HG02970 (cell line): ENCODE results near the gene LIN52.

Experiments
- ATAC-seq: cut with Tn5 transposase; IDR thresholded peaks from one replicate; pipeline ENCODE4 v1.9.1; 2021; ENCODE audit warnings: mild to moderate bottlenecking, moderate library complexity, moderate number of reproducible peaks; ENCODE audit not compliant: unreplicated experiment, low FRiP score

The LIN52 gene

GRCh38 chr14:74084277-74085046 lies at the start of gene LIN52, which contains the start of gene ALDH6A1:
Gene LIN52, plus strand, starts transcription at chr14:74084956. Its CDS starts 19 bp downstream, at chr14:74084975.
Gene ALDH6A1, minus strand, starts transcription at chr14:74084453. Its CDS starts 59 bp downstream, at chr14:74084394.
- peak; percentile 89 for ATAC-seq

- ATAC-seq: no peak
These were observed 49.2 kb upstream of the LIN52 start for GRCh38 chr14:74035556-74035955.

- no peak for ATAC-seq
These were observed 46.5 kb upstream of the LIN52 start for GRCh38 chr14:74038020-74038859.

GRCh38 chr14:74042296-74042695 lies 42.5 kb upstream of the LIN52 start:
- ATAC-seq: no peak

- no peak for ATAC-seq
These were observed 39.2 kb upstream of the LIN52 start for GRCh38 chr14:74045522-74045921.

GRCh38 chr14:74048281-74048680 lies 36.5 kb upstream of the LIN52 start:
- no peak for ATAC-seq

GRCh38 chr14:74049876-74050495 lies 34.8 kb upstream of the LIN52 start:
- no peak for ATAC-seq

- no peak for ATAC-seq
These were observed 22.0 kb upstream of the LIN52 start for GRCh38 chr14:74062809-74063150.

- no peak for ATAC-seq
These were observed 20.3 kb upstream of the LIN52 start for GRCh38 chr14:74064426-74064825.

- ATAC-seq: no peak
These were observed 19.9 kb upstream of the LIN52 start for GRCh38 chr14:74064883-74065282.

- ATAC-seq: no peak
These were observed 18.8 kb upstream of the LIN52 start for GRCh38 chr14:74065746-74066575.

- ATAC-seq: no peak
These were observed 7.4 kb upstream of the LIN52 start for GRCh38 chr14:74077401-74077800.

- ATAC-seq: no peak
These were observed 3.8 kb upstream of the LIN52 start for GRCh38 chr14:74080820-74081460.

- ATAC-seq: no peak
These were observed 3.3 kb upstream of the LIN52 start for GRCh38 chr14:74081491-74081890.

GRCh38 chr14:74083161-74083560 lies 1.6 kb upstream of the LIN52 start:
- no peak for ATAC-seq

GRCh38 chr14:74083784-74084276 lies 926 bp upstream of the LIN52 start:
- no peak for ATAC-seq

GRCh38 chr14:74085047-74085637 lies 386 bp downstream of the LIN52 start:
- ATAC-seq: no peak

GRCh38 chr14:74085828-74086227 lies 1.1 kb downstream of the LIN52 start:
- ATAC-seq: no peak
